D341Med (cell line): ENCODE data around the gene USP43.
A peak's percentile ranks its signal among the peaks of the same experiment; 100 is the strongest.

Source experiments
- DNase-seq: peaks from one replicate; pipeline ENCODE4 v3.0.0; 2012; ENCODE audit warnings: low spot score

USP43 gene

DNA sequence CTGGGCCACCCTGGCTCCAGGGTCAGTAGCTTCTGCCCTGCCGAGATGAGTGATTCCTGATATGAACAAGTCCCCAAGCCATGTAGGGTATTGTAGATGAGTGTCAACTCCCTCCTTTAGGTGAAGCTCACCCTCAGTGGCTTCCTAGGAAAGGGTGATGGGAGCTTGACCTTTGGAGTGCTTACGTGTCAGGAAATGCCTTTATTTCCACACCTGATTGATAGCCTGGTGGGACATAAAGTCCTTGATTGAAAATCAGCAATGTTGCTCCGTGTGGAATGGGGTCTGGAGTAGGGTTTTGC is 58.4 kb downstream of the USP43 start:
- no peak for DNase-seq

DNA sequence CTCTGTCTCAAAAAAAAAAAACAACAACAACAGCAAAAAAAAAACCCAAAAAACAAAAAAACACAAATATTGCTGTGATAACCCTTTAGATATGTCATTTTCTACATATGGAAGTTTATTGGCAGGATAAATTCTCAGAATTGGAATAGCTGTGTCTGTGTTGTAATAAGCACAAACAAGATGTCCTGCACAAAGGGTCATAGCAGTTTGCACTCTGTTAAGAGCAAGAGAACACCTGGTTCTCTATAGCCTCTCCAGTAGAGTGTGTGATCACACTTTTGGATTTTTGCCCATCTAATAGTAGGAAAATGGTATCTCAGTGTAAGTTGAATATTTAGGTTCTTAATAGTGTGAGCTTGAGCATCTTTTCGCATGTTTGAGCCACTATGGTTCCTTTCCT is 60.4 kb downstream of the USP43 start:
- DNase-seq, result no peak

- DNase-seq, result no peak
Observed at GRCh38 chr17:9707948-9708347, 62.6 kb downstream of the USP43 start.

- DNase-seq, result no peak
Observed at GRCh38 chr17:9714801-9715200, 69.5 kb downstream of the USP43 start.

- no peak for DNase-seq
Observed at GRCh38 chr17:9715503-9716016, 70.2 kb downstream of the USP43 start.

DNA sequence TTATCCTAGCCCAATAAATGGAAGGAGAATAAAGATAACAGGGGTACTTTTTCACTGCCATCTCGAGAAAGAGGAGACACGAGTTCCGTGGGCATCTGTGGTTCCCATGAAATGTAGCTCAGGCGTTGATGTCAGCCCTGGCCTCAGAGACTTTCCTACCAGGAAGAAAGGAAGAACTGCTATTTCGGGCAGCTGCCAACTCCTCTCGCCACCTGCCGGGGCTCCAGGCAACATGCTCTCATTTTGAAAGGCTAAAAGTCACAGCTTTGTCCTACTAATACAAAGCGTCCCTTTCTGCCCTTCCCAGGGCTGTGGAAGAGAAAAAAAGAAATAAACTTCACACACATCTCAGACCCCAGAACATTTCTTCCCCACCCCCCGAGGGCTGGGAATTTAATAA is 80.3 kb downstream of the USP43 start:
- no peak for DNase-seq

GRCh38 chr17:9726291-9726690 is 81.0 kb downstream of the USP43 start:
- no peak for DNase-seq

- DNase-seq, result no peak
Observed at GRCh38 chr17:9728005-9728404, 82.7 kb downstream of the USP43 start.

- peak; percentile 10 for DNase-seq
Observed at GRCh38 chr17:9728564-9728963, 83.2 kb downstream of the USP43 start.

DNA sequence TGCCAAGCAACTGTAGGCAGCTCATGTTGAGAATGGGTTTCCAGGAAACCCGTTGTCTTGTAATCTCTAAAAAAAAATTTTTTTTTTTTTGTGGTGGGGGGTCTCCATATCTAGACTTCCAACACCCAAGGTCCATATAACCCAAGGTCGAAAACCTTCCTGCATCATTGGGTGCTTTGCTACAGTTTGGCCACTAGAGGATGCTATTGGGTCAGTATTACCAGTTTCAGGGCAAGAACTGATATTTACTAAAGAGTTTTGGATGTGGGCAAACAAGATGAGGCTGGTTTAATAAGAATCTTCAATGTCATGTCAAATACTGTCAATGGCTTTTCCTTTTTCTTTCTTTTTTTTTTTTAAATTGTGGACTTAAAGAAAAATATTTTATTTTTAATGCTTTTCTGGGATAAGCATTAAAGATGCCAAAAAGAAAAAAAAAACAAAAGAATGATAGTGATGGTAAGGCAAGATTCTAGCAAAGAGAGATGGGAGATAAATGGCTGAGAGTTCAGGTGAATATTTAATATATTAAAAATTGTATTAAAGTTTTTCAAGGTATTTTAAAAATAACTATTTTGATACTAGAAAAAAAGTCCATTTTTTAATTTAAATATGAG is 83.8 kb downstream of the USP43 start:
- peak; percentile 41 for DNase-seq

DNA sequence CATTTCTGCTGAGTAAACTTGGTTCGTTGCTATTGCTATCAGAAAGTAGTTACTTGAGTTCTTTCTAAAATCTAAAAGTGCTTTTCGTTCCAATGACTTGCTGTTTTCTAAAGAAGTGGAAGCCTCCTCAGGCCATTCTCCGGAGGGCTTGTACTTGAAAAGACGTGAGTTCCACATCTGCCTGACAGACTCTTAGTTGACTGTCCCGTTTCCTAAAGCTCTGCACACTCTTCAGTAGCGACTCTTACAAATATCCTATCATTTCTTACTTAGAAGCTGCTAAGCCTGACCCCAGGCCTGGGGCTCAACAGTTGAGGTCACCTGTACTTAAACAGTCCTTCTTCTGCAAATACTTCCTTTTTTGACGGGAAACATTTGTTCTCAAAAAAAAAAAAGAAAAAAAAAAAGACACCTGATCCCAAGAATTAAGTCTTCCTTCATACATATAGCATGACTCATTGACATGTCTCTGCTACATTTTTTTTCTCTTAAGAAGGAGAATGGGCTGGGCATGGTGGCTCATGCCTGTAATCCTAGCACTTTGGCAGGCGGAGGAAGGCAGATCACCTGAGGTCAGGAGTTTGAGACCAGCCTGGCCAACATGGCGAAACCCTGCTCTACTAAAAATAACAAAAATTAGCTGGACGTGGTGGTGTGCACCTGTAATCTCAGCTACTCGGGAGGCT is 84.6 kb downstream of the USP43 start:
- no peak for DNase-seq

DNA sequence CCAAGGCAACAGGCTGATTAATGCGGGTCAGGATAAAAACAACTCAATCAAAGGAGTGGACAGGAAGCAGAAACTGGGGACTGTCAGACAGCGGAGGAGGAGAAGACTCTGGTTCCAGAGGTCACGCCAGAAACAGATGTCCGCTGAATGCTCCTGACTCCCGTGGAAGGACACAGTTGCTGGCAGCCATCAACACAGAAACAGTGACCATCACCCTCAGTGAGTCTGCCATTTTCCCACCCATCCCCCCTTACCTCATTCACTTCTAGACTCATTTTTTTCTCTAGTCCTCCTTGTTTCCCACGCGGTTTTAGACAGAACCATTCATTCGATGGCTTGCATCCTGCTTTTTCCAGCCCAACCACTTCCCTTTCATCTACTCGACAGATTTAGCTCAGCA is 105.2 kb downstream of the USP43 start:
- DNase-seq, result no peak

GRCh38 chr17:9755083-9755482 is 109.8 kb downstream of the USP43 start:
- no peak for DNase-seq

- DNase-seq, result no peak
Observed at GRCh38 chr17:9760266-9760665, 114.9 kb downstream of the USP43 start.

GRCh38 chr17:9763643-9764042 is 118.3 kb downstream of the USP43 start:
- DNase-seq, result no peak

DNA sequence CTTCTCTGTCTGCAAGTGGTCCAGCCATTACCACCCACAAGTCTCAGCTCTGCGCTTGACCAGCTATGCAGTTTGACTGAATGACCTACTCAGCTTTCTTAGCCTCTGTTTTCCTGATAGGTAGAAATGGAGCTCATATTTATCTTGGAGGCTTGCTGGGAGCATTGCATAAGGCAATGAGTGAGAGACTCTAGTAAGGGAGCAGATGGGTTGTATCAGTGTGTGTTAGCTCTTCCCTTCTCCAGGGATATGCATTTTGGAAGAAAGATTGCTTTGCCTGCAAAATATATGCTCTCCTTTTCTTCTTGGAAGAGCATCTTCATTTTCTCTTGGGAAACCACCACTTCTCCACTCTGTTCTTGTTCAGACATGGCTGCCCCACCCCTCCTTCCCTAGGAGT is 120.0 kb downstream of the USP43 start:
- no peak for DNase-seq

- DNase-seq, result no peak
Observed at GRCh38 chr17:9766970-9767369, 121.7 kb downstream of the USP43 start.

- DNase-seq, result no peak
Observed at GRCh38 chr17:9767432-9767991, 122.2 kb downstream of the USP43 start.

- no peak for DNase-seq
Observed at GRCh38 chr17:9768381-9768934, 123.1 kb downstream of the USP43 start.

DNA sequence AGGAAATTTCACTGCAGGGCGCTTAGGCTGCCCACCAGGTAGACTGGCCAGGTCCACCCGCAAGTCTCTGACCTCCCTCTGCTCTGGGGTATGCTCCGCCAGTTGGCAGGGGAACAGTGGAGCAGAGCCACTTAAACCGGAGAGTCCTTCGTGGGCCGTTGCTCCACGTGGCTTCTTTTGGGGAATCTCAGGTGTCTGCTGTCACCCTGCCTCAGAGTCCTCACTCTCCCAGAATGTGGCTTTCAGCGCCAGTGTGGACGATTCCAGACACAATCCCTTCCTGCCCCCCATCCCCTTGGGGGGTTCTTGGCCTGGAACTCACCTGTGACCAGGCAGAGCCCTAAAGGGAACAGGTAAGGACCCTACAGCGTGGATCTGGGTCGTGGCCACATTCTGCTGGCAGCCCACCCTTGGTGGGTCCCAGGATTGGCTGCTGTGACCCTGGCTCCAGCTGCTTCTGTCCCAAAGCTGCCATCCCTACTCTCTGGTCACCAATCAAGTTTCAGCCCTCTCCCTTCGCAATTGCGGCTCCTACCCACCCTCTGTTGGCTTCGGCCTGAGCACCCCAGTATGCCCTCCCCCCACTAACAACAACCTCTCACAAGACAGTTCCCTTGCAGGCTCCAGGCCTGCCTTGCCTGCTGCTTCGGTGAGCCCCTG is 123.8 kb downstream of the USP43 start:
- DNase-seq, result no peak

DNA sequence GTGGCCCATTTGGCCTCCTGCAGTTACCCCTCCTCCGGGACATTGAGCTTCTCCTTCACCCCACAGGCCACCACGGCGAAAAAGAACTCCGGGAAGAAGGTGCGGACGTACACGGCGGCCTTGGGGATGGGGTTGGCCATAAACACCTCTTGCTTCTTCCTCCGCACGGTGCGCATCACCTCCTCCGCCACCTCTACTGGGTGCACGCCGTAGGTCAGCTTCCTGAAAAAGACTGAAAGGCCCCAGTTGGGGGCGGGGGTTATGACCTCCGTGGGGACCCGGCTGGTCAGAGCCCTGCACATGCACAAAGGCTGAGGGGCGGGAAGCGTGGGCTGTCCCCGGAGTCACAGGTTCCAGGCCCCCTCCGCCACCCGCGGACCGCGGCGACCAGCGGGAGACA is 126.1 kb downstream of the USP43 start:
- DNase-seq, result no peak

DNA sequence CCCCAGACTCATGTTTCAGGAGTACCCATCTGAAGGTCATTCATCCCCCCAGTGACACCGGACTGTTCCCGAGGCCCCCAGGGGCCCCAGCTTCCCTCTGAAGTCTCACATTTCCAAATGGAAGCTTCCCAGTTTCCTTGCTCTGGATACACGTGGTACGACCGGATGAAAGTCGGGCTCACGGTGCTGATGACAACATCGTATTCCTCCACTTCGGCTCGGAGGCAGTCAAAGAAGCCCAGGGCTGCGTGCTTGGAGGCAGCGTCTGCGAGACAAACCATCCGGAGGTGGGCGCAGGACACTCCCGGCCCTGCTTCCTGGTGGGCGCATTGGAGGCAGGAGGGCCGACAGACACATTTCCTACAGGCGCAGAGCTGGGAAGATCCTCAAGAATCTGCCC is 127.3 kb downstream of the USP43 start:
- no peak for DNase-seq

- DNase-seq, result no peak
Observed at GRCh38 chr17:9776911-9777310, 131.6 kb downstream of the USP43 start.
